GM12892 (cell line): ENCODE results near the gene CXorf49.

Experiments used
- DNase-seq: peaks from one replicate; pipeline ENCODE4 v3.0.0; 2011; ENCODE audit not compliant: insufficient read length
- FAIRE-seq: peaks from 2 replicates; lab custom pipeline; 2011; peaks lifted over from hg19 to GRCh38; lab: Jason Lieb, UNC
- POLR2A ChIP-seq: IDR thresholded peaks from 2 replicates; pipeline ENCODE4 v1.6.1; 2011; ENCODE audit warnings: low read depth, low read length, control low read depth
- POLR2AphosphoS5 ChIP-seq: IDR thresholded peaks from 2 replicates; pipeline ENCODE4 v1.6.1; 2011; ENCODE audit warnings: low read depth, low read length, control low read depth
- TAF1 ChIP-seq: IDR thresholded peaks from 2 replicates; pipeline ENCODE4 v1.6.1; 2011; ENCODE audit warnings: low read depth, mild to moderate bottlenecking, control low read depth, low read length, borderline replicate concordance

Gene CXorf49

GRCh38 chrX:71666240-71667223 lies 51.6 kb downstream of the CXorf49 start:
- TF ChIP-seq POLR2A: no peak
- TF ChIP-seq TAF1: no peak
- no peak for TF ChIP-seq POLR2AphosphoS5
- FAIRE-seq: no peak
- DNase-seq: no peak

GRCh38 chrX:71665747-71666146 lies 52.3 kb downstream of the CXorf49 start:
- no peak for TF ChIP-seq TAF1
- TF ChIP-seq POLR2A: no peak
- no peak for TF ChIP-seq POLR2AphosphoS5
- FAIRE-seq (no peak), DNase-seq (no peak)

GRCh38 chrX:71664889-71665491 lies 53.1 kb downstream of the CXorf49 start:
- no peak for TF ChIP-seq POLR2A
- no peak for TF ChIP-seq TAF1
- FAIRE-seq: no peak
- DNase-seq: no peak
